ENCODE measurements around the gene CXCL12.

Gene CXCL12

GRCh38 chr10:44352316-44353127 lies 32.4 kb downstream of the CXCL12 start:
- no peak overlapping the region for H3K4me3 ChIP-seq (ENCODE audit: severe bottlenecking)
- H3K9me3 ChIP-seq (ENCODE audit: severe bottlenecking), result peaks cover 2% of the 10 kb centered on the region
- TF ChIP-seq, protein P1, sequence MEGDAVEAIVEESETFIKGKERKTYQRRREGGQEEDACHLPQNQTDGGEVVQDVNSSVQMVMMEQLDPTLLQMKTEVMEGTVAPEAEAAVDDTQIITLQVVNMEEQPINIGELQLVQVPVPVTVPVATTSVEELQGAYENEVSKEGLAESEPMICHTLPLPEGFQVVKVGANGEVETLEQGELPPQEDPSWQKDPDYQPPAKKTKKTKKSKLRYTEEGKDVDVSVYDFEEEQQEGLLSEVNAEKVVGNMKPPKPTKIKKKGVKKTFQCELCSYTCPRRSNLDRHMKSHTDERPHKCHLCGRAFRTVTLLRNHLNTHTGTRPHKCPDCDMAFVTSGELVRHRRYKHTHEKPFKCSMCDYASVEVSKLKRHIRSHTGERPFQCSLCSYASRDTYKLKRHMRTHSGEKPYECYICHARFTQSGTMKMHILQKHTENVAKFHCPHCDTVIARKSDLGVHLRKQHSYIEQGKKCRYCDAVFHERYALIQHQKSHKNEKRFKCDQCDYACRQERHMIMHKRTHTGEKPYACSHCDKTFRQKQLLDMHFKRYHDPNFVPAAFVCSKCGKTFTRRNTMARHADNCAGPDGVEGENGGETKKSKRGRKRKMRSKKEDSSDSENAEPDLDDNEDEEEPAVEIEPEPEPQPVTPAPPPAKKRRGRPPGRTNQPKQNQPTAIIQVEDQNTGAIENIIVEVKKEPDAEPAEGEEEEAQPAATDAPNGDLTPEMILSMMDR (IDR thresholded peaks at IDR 0.05; ENCODE audit: poor library complexity, severe bottlenecking), result no peak
- no peaks in the 10 kb centered on the region for H3K4me1 ChIP-seq (ENCODE audit: insufficient read depth, poor library complexity, severe bottlenecking)
- ATAC-seq (ENCODE audit: low read depth), result no peak
- H3K27me3 ChIP-seq (ENCODE audit: insufficient read depth, poor library complexity, severe bottlenecking), result no peaks in the 10 kb centered on the region
- peak; percentile 6 for DNase-seq (ENCODE audit: low spot score)
- H3K27ac ChIP-seq (ENCODE audit: poor library complexity, severe bottlenecking), result no peak overlapping the region
- H3K36me3 ChIP-seq (ENCODE audit: low read depth), result no peaks in the 10 kb centered on the region

DNA sequence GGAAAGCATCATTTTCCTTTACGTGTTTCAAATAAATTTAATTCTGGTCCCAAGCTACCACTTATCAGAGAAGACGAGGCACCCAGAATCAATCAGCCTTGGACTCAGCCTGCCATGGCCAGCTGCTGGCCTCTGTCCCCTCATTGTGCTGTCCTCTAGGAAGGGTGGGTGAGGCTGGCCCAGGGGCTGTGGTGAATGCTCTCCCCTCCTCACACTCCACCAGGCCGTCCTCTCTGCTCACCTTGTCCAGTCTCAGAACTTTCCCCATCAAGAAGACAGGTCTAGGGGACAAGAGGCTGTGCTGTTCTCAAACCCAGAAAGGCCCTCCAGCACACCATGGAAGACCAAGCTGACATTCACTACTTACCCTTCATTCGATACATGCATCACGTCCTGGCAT lies 36.4 kb downstream of the CXCL12 start:
- H3K4me1 ChIP-seq (ENCODE audit: insufficient read depth, poor library complexity, severe bottlenecking), result no peaks in the 10 kb centered on the region
- no peak for ATAC-seq (ENCODE audit: low read depth)
- no peaks in the 10 kb centered on the region for H3K27me3 ChIP-seq (ENCODE audit: insufficient read depth, poor library complexity, severe bottlenecking)
- no peaks in the 10 kb centered on the region for H3K36me3 ChIP-seq (ENCODE audit: low read depth)
- TF ChIP-seq, protein P1 (IDR thresholded peaks at IDR 0.05; ENCODE audit: poor library complexity, severe bottlenecking), result no peak
- no peak overlapping the region for H3K4me3 ChIP-seq (ENCODE audit: severe bottlenecking)
- peak; percentile 22 for DNase-seq (ENCODE audit: low spot score)
- H3K27ac ChIP-seq (ENCODE audit: poor library complexity, severe bottlenecking), result no peak overlapping the region
- H3K9me3 ChIP-seq (ENCODE audit: severe bottlenecking), result no peaks in the 10 kb centered on the region

- Histone ChIP-seq H3K27ac (ENCODE audit: poor library complexity, severe bottlenecking) (no peak overlapping the region), H3K36me3 (ENCODE audit: low read depth) (no peaks in the 10 kb centered on the region), H3K4me3 (ENCODE audit: severe bottlenecking) (no peak overlapping the region), H3K27me3 (ENCODE audit: insufficient read depth, poor library complexity, severe bottlenecking) (no peaks in the 10 kb centered on the region), H3K9me3 (ENCODE audit: severe bottlenecking) (no peaks in the 10 kb centered on the region), H3K4me1 (ENCODE audit: insufficient read depth, poor library complexity, severe bottlenecking) (no peaks in the 10 kb centered on the region)
- TF ChIP-seq, protein P1 (IDR thresholded peaks at IDR 0.05; ENCODE audit: poor library complexity, severe bottlenecking), result no peak
- ATAC-seq (ENCODE audit: low read depth) (no peak), DNase-seq (ENCODE audit: low spot score) (peak; percentile 9)
Measured at GRCh38 chr10:44347609-44348400, 37.1 kb downstream of the CXCL12 start.

- Histone ChIP-seq H3K27me3 (ENCODE audit: insufficient read depth, poor library complexity, severe bottlenecking) (no peaks in the 10 kb centered on the region), H3K9me3 (ENCODE audit: severe bottlenecking) (no peaks in the 10 kb centered on the region), H3K4me1 (ENCODE audit: insufficient read depth, poor library complexity, severe bottlenecking) (no peaks in the 10 kb centered on the region), H3K27ac (ENCODE audit: poor library complexity, severe bottlenecking) (no peak overlapping the region), H3K4me3 (ENCODE audit: severe bottlenecking) (no peak overlapping the region), H3K36me3 (ENCODE audit: low read depth) (no peaks in the 10 kb centered on the region)
- TF ChIP-seq, protein P1 (IDR thresholded peaks at IDR 0.05; ENCODE audit: poor library complexity, severe bottlenecking), result no peak
- no peak for ATAC-seq (ENCODE audit: low read depth)
- no peak for DNase-seq (ENCODE audit: low spot score)
Measured at GRCh38 chr10:44344727-44345126, 40.2 kb downstream of the CXCL12 start.
